Vagina (tissue), 2 donors: ENCODE results near the gene ADARB1.
"Not testable (repeated sequence)": the region's sequence is repeated elsewhere in the genome, so short reads cannot be mapped to it uniquely, and the experiment has no call there.

Experiments used
- POLR2A ChIP-seq, 2 donors: fragments of 450-650 bp; IDR thresholded peaks; one replicate each; pipeline ENCODE4 v1.6.1; 2017; ENCODE audit warnings: antibody characterized with exemption in 2 of 2, mild to moderate bottlenecking in 2 of 2, moderate library complexity in 2 of 2
- POLR2AphosphoS5 ChIP-seq, 2 donors: sonication (generic); formaldehyde crosslinking; IDR thresholded peaks; one replicate each; pipeline ENCODE4 v1.9.0; 2017; ENCODE audit warnings: antibody characterized with exemption in 2 of 2, mild to moderate bottlenecking in 2 of 2, low read depth in 1 of 2; ENCODE audit not compliant: insufficient read depth in 1 of 2
- TF ChIP-seq, protein P1 (sequence below), 3 experiments: fragments of 450-650 bp in 2 of 3; fragments of 200-600 bp in 1 of 3; sonication (generic) in 1 of 3; IDR thresholded peaks; one replicate each; pipeline ENCODE4 v1.5.1; 2017 to 2019; ENCODE audit warnings: antibody characterized with exemption in 3 of 3, mild to moderate bottlenecking in 2 of 3, moderate library complexity in 2 of 3

DNA sequence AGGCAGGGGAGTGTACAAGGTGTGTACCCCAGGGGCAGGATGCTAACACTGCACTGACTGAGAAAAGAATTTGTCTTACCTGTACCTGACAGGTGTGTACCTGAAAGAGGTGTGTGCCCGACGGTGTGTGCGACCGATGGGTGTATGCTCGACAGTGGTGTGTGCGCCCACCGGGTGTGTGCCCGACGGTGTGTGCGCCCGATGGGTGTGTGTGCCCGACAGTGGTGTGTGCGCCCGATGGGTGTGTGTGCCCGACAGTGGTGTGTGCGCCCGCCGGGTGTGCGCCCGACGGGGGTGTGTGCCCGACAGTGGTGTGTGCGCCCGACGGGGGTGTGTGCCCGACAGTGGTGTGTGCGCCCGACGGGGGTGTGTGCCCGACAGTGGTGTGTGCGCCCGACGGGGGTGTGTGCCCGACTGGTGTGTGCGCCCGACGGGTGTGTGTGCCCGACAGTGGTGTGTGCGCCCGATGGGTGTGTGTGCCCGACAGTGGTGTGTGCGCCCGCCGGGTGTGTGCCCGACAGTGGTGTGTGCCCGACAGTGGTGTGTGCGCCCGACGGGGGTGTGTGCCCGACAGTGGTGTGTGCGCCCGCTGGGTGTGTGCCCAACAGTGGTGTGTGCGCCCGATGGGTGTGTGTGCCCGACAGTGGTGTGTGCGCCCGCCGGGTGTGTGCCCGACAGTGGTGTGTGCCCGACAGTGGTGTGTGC lies 59.3 kb downstream of the ADARB1 start:
- TF ChIP-seq, protein P1, sequence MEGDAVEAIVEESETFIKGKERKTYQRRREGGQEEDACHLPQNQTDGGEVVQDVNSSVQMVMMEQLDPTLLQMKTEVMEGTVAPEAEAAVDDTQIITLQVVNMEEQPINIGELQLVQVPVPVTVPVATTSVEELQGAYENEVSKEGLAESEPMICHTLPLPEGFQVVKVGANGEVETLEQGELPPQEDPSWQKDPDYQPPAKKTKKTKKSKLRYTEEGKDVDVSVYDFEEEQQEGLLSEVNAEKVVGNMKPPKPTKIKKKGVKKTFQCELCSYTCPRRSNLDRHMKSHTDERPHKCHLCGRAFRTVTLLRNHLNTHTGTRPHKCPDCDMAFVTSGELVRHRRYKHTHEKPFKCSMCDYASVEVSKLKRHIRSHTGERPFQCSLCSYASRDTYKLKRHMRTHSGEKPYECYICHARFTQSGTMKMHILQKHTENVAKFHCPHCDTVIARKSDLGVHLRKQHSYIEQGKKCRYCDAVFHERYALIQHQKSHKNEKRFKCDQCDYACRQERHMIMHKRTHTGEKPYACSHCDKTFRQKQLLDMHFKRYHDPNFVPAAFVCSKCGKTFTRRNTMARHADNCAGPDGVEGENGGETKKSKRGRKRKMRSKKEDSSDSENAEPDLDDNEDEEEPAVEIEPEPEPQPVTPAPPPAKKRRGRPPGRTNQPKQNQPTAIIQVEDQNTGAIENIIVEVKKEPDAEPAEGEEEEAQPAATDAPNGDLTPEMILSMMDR (IDR thresholded peaks at IDR 0.05) = not testable (repeated sequence)
- not testable (repeated sequence) for TF ChIP-seq POLR2A (IDR thresholded peaks at IDR 0.05); POLR2AphosphoS5 (IDR thresholded peaks at IDR 0.05; ENCODE audit: insufficient read depth in 1 of 2, low read depth in 1 of 2)
